AG04449 (cell line): ENCODE data around the gene EIF3I.
A peak's percentile ranks its signal among the peaks of the same experiment; 100 is the strongest.

Experiments
- CTCF ChIA-PET: fragments of 350-600 bp; formaldehyde crosslinking; extraction: SDS; loops from one replicate; lab custom pipeline; 2021; ENCODE audit warnings: antibody characterized with exemption; lab: Yijun Ruan, JAX
- POLR2A ChIA-PET: fragments of 400-600, 350-600 bp; formaldehyde crosslinking; extraction: SDS; loops from one replicate; lab custom pipeline; 2020; ENCODE audit warnings: antibody characterized with exemption, inconsistent platforms; lab: Yijun Ruan, JAX
- DNase-seq: peaks from one replicate; pipeline ENCODE4 v3.0.0-alpha.2; 2010; ENCODE audit warnings: low read depth, low spot score
- H3K4me3 ChIP-seq: 2 replicates; pipeline ENCODE4 v1.5.1; 2011; ENCODE audit warnings: low read depth, mild to moderate bottlenecking, control low read depth, low read length
- CTCF ChIP-seq: IDR thresholded peaks from one replicate; pipeline ENCODE4 v1.5.1; 2011; ENCODE audit warnings: mild to moderate bottlenecking, moderate library complexity, low read length, control low read depth, inconsistent platforms; ENCODE audit not compliant: insufficient read depth; ENCODE audit errors: missing control alignments

The EIF3I gene

GRCh38 chr1:32208469-32208868 is 13.7 kb upstream of the EIF3I start:
- TF ChIP-seq CTCF, result no peak
- POLR2A ChIA-PET, result interaction anchor here (1.5 kb wide), 1 partner anchor 143 kb away, joined by 4 read pairs; no protein-coding TSS in a partner anchor
- CTCF ChIA-PET, result interaction anchor here (1.1 to 5.2 kb wide), 3 partner anchors 7 to 144 kb away, joined by 3 to 54 read pairs (median 6); no protein-coding TSS in a partner anchor
- no peak for DNase-seq
- H3K4me3 ChIP-seq, result no peak overlapping the region

GRCh38 chr1:32208891-32209328 is 13.3 kb upstream of the EIF3I start, which contains the start of gene DCDC2B:
TSS of gene DCDC2B (plus strand) at chr1:32209089. CDS start at chr1:32209094, 5 bp downstream.
- ChIA-PET CTCF (interaction anchor here (1.1 to 1.6 kb wide), 2 partner anchors 10 to 144 kb away, joined by 3 to 6 read pairs; no protein-coding TSS in a partner anchor), POLR2A (interaction anchor here (1.5 kb wide), 1 partner anchor 143 kb away, joined by 4 read pairs; no protein-coding TSS in a partner anchor)
- H3K4me3 ChIP-seq, result no peak within 1 kb of the TSS
- no peak for TF ChIP-seq CTCF
- no peak for DNase-seq

- peak; percentile 86 for TF ChIP-seq CTCF
- no peak for DNase-seq
- POLR2A ChIA-PET, result interaction anchor here (0.7 to 2.1 kb wide), 4 partner anchors 11 to 120 kb away, joined by 3 to 22 read pairs (median 4); partner anchors contain the start of genes CCDC28B, IQCC and MARCKSL1
- CTCF ChIA-PET, result interaction anchor here (0.8 to 8.0 kb wide), 53 partner anchors 9 to 199 kb away, joined by 3 to 103 read pairs (median 6); partner anchors contain the start of genes BSDC1, CCDC28B, FAM167B and FAM229A
- no peak overlapping the region for H3K4me3 ChIP-seq
These were observed 6.4 kb upstream of the EIF3I start for GRCh38 chr1:32215629-32216480.

GRCh38 chr1:32216566-32216965 is 5.6 kb upstream of the EIF3I start:
- H3K4me3 ChIP-seq, result no peak overlapping the region
- ChIA-PET POLR2A (interaction anchor here (0.9 to 2.1 kb wide), 3 partner anchors 11 to 119 kb away, joined by 3 to 22 read pairs (median 6); partner anchors contain the start of genes CCDC28B, IQCC and MARCKSL1), CTCF (interaction anchor here (0.8 to 8.0 kb wide), 35 partner anchors 10 to 198 kb away, joined by 3 to 103 read pairs (median 9); partner anchors contain the start of genes BSDC1, CCDC28B, FAM167B and FAM229A)
- no peak for DNase-seq
- TF ChIP-seq CTCF, result no peak

- no peak overlapping the region for H3K4me3 ChIP-seq
- no peak for DNase-seq
- POLR2A ChIA-PET, result interaction anchor here (1.0 kb wide), 1 partner anchor 117 kb away, joined by 3 read pairs; the partner anchor contains the start of gene MARCKSL1
- CTCF ChIA-PET, result interaction anchor here (1.2 to 1.5 kb wide), 5 partner anchors 11 to 117 kb away, joined by 3 to 6 read pairs (median 3); partner anchors contain the start of genes DCDC2B and MARCKSL1
- TF ChIP-seq CTCF, result no peak
These were observed 3.2 kb upstream of the EIF3I start for GRCh38 chr1:32219022-32219421.
